K562 (cell line): ENCODE data around the gene SLC39A11. TPM values are rescaled to one million over a fixed set of nuclear protein-coding genes. Genes with fewer than 3 reads are reported as not detected.

Source experiments
- ATAC-seq: fragments of 200-7000 bp; cut with Tn5 transposase; 3 replicates; pipeline ENCODE4 v1.9.1; 2020; ENCODE audit warnings: moderate library complexity
- BruUV-seq: library from RNA; stranded (reverse); fragments of 400-500 nt; replicated peaks from 2 replicates; lab custom pipeline; 2021; lab: Mats Ljungman, UMichigan
- CTCF ChIA-PET: fragments of 300-600 bp; formaldehyde crosslinking; extraction: SDS; loops from one replicate; lab custom pipeline; 2021; ENCODE audit warnings: low intra/inter-chr PET ratio; lab: Yijun Ruan, JAX
- POLR2A ChIA-PET: fragments of 300-600, 350-650 bp; sonication (Branson Sonifier 250); formaldehyde crosslinking; extraction: SDS; loops from one replicate; lab custom pipeline; 2021; ENCODE audit warnings: antibody characterized with exemption, inconsistent platforms; lab: Yijun Ruan, JAX
- DNase-seq, 4 experiments: peaks; one replicate each; pipeline versions ENCODE4 v3.0.0 to v3.0.0-alpha.2; 2011 to 2018; ENCODE audit warnings: low spot score in 3 of 4, mixed read lengths in 3 of 4; ENCODE audit errors: extremely low read depth in 1 of 4
- FAIRE-seq: peaks from 2 replicates; lab custom pipeline; 2011; peaks lifted over from hg19 to GRCh38; lab: Jason Lieb, UNC
- H2AFZ ChIP-seq: 2 replicates; pipeline ENCODE4 v1.6.0; 2011; ENCODE audit warnings: low read depth, low read length, control low read depth, inconsistent platforms
- H3K27ac ChIP-seq: fragments of 200-600 bp; 3 replicates; pipeline ENCODE4 v1.8.0; 2011; ENCODE audit warnings: low read depth, mild to moderate bottlenecking, control low read depth, inconsistent platforms, low read length, moderate library complexity, mixed read lengths; ENCODE audit errors: extremely low read depth
- H3K27me3 ChIP-seq, 2 experiments: fragments of 300-600 bp in 1 of 2; 2 replicates in 1 of 2; 3 replicates in 1 of 2; pipeline versions ENCODE4 v1.6.0 to v1.8.0; 2011; ENCODE audit warnings: inconsistent platforms in 2 of 2, low read length in 2 of 2, mild to moderate bottlenecking in 1 of 2, mixed read lengths in 1 of 2, moderate library complexity in 1 of 2; ENCODE audit not compliant: control insufficient read depth in 2 of 2, insufficient read depth in 2 of 2
- H3K36me3 ChIP-seq: fragments of 300-600 bp; 3 replicates; pipeline ENCODE4 v1.8.0; 2011; ENCODE audit warnings: mild to moderate bottlenecking, low read length, inconsistent platforms; ENCODE audit not compliant: control insufficient read depth, insufficient read depth
- H3K4me1 ChIP-seq, 2 experiments: fragments of 200-600 bp in 1 of 2; replicated peaks in 1 of 2; 2 replicates in 1 of 2; 3 replicates in 1 of 2; pipeline versions ENCODE4 v1.5.1 to v1.8.0; 2011; ENCODE audit warnings: inconsistent platforms in 2 of 2, low read length in 2 of 2, mild to moderate bottlenecking in 1 of 2, mixed read lengths in 1 of 2, moderate library complexity in 1 of 2; ENCODE audit not compliant: control insufficient read depth in 2 of 2, insufficient read depth in 2 of 2
- H3K4me2 ChIP-seq: 2 replicates; pipeline ENCODE4 v1.6.1; 2011; ENCODE audit warnings: low read length, control low read depth, inconsistent platforms, mixed read lengths; ENCODE audit not compliant: insufficient read depth
- H3K4me3 ChIP-seq: fragments of 200-600 bp; sonication (generic), shearing (Covaris generic); 2 replicates; pipeline ENCODE4 v1.5.1; 2016; ENCODE audit warnings: control low read depth, inconsistent platforms
- H3K79me2 ChIP-seq: fragments of 200-600 bp; 3 replicates; pipeline ENCODE4 v1.8.0; 2011; ENCODE audit warnings: low read length, inconsistent platforms; ENCODE audit not compliant: control insufficient read depth, insufficient read depth
- H3K9ac ChIP-seq, 2 experiments: 2 replicates each; pipeline versions ENCODE4 v1.6.0 to v1.6.1; 2011; ENCODE audit warnings: low read depth in 2 of 2, low read length in 2 of 2, control low read depth in 1 of 2, inconsistent platforms in 1 of 2, mild to moderate bottlenecking in 1 of 2, mixed read lengths in 1 of 2; ENCODE audit not compliant: insufficient read depth in 1 of 2
- H3K9me1 ChIP-seq: one replicate; pipeline ENCODE4 v1.6.0; 2011; ENCODE audit warnings: inconsistent platforms, mild to moderate bottlenecking, low read length, moderate library complexity; ENCODE audit not compliant: control insufficient read depth, insufficient read depth
- H3K9me3 ChIP-seq: replicated peaks from 2 replicates; pipeline ENCODE4 v1.5.1; 2011; ENCODE audit warnings: low read depth, low read length, inconsistent platforms; ENCODE audit not compliant: control insufficient read depth, insufficient read depth
- H4K20me1 ChIP-seq: replicated peaks from 2 replicates; pipeline ENCODE4 v1.6.1; 2011; ENCODE audit warnings: low read length, inconsistent platforms, mixed read lengths; ENCODE audit not compliant: control insufficient read depth, insufficient read depth
- DMBX1 ChIP-seq: fragments of 250-450 bp; sonication (Bioruptor Pico); IDR thresholded peaks from 2 replicates; pipeline ENCODE4 v1.8.0; 2022; ENCODE audit warnings: inconsistent platforms, mild to moderate bottlenecking, moderate library complexity, borderline replicate concordance
- MEIS2 ChIP-seq: fragments of 450-650 bp; IDR thresholded peaks from 2 replicates; pipeline ENCODE4 v1.6.1; 2014; ENCODE audit warnings: mild to moderate bottlenecking; ENCODE audit not compliant: partially characterized antibody
- MXI1 ChIP-seq: IDR thresholded peaks from 2 replicates; pipeline ENCODE4 v1.6.1; 2011; ENCODE audit warnings: low read depth, mild to moderate bottlenecking, improper control_type of control experiment, low read length
- POLR2AphosphoS5 ChIP-seq: IDR thresholded peaks from 2 replicates; pipeline ENCODE4 v1.6.1; 2011; ENCODE audit warnings: mild to moderate bottlenecking, low read depth, low read length, moderate library complexity; ENCODE audit not compliant: control insufficient read depth, insufficient read depth
- RBFOX2 ChIP-seq: fragments of 200-400 bp; formaldehyde crosslinking; IDR thresholded peaks from 2 replicates; pipeline ENCODE4 v1.6.1; 2017; ENCODE audit warnings: low read depth, mild to moderate bottlenecking, low read length, moderate library complexity
- TSHZ1 ChIP-seq: fragments of 250-450 bp; sonication (Bioruptor Pico); IDR thresholded peaks from 2 replicates; pipeline ENCODE4 v1.4.0; 2020; ENCODE audit warnings: mild to moderate bottlenecking, moderate library complexity
- ZNF589 ChIP-seq: fragments of 200-800 bp; sonication (Bioruptor generic); IDR thresholded peaks from 2 replicates; pipeline ENCODE4 v1.6.1; 2016; ENCODE audit warnings: low read depth, missing genetic modification characterization, missing compliant biosample characterization
- WGBS: fragments of 100-300 bp; shearing (Covaris generic); methylation state at CpG from one replicate; pipeline ENCODE4 v1.1.6; 2016; ENCODE audit warnings: low coverage, mixed read lengths; ENCODE audit not compliant: insufficient coverage; ENCODE audit errors: missing lambda C conversion rate; 5-methylcytosine and 5-hydroxymethylcytosine counted together
- in situ Hi-C: fragments of 300-500 bp; cut with MboI; formaldehyde crosslinking; loops from 4 replicates; pipeline ENCODE4 v1.15.0; 2018; ENCODE audit warnings: inconsistent platforms, mixed read lengths
- intact Hi-C: fragments of 100-400 bp; cut with micrococcal nuclease; formaldehyde crosslinking; loops from 2 replicates; pipeline ENCODE4 v1.14.2; 2022
- polyA plus RNA-seq, 8 experiments: library from polyadenylated mRNA; depleted of rRNA in 4 of 8; stranded (reverse) in 5 of 8; unstranded in 3 of 8; fragments of >200 nt; fragmentation: Nextera tagmentation in 2 of 8; fragmentation: Illumina TruSeq in 1 of 8; extraction: Ambion mirVana in 2 of 8; extraction: Trizol in 1 of 8; gene quantifications; 2 replicates each; pipeline versions ENCODE4 v1.2.1 to v1.2.3, GENCODE V29; 2011 to 2014; ENCODE audit warnings: inconsistent platforms in 1 of 8, missing spikeins in 1 of 8
- total RNA-seq, 7 experiments: library from RNA; depleted of rRNA in 6 of 7; stranded (reverse); fragments of >200 nt in 6 of 7; fragmentation: Illumina TruSeq in 2 of 7; extraction: Trizol in 2 of 7; gene quantifications; 2 replicates each; pipeline versions ENCODE4 v1.2.1 to v1.2.3, GENCODE V29; 2011 to 2021; ENCODE audit warnings: low replicate concordance in 1 of 7

Gene SLC39A11
- total and polyA plus RNA-seq, 9 of the 15 experiments (the other 6 are each of a cell fraction or from before 2014, with no cell fraction given): 10.5 to 26.4 (median 13.4) TPM

GRCh38 chr17:73011016-73011486 lies 81.4 kb downstream of the SLC39A11 start (continued):
- TF ChIP-seq POLR2AphosphoS5: 0 out of 2 replicates have a peak, but pooled peaks have one; percentile 48
- no peak for TF ChIP-seq TSHZ1
- peak; percentile 84 for TF ChIP-seq DMBX1 (CRISPR knock-in tag)
- TF ChIP-seq RBFOX2: peak; percentile 58
- TF ChIP-seq MEIS2: peak; percentile 40

- peaks cover 5 to 12% of the 10 kb centered on the region in 2 experiments; a peak in 4 of 5 replicates for H3K4me1 ChIP-seq
- no peak overlapping the region for H3K4me3 ChIP-seq
- ATAC-seq (peak; percentile 15; the same call in 2 of the 3 replicates), FAIRE-seq (no peak), DNase-seq (no peak)
- peak overlapping the region; percentile 73 for H3K27ac ChIP-seq
- H3K36me3 ChIP-seq: no peaks in the 10 kb centered on the region
- H4K20me1 ChIP-seq: no peaks in the 10 kb centered on the region
- no peaks in the 10 kb centered on the region for H3K9me3 ChIP-seq
- H3K27me3 ChIP-seq: no peaks in the 10 kb centered on the region
- no TSS peak for BruUV-seq
- TF ChIP-seq ZNF589 (CRISPR knock-in tag) (0 out of 2 replicates have a peak, but pooled peaks have one; percentile 7), MXI1 (no peak)
- H3K9ac ChIP-seq: peak overlapping the region in 1 of 2 experiments; percentile 61; a peak in 1 of 4 replicates
- H3K4me2 ChIP-seq: peak overlapping the region; percentile 81
- 37% methylated on average over 7 of the region's 7 CpGs for WGBS
- H2AFZ ChIP-seq: peak overlapping the region; percentile 84
- in situ Hi-C loops: no loop called here
- POLR2A ChIA-PET: no interaction called here
- H3K9me1 ChIP-seq: no peaks in the 10 kb centered on the region
- CTCF ChIA-PET: no interaction called here
- H3K79me2 ChIP-seq: no peaks in the 10 kb centered on the region; the same call in 2 of the 3 replicates
- intact Hi-C loops: no loop called here
Observed at GRCh38 chr17:73010414-73010813, 82.1 kb downstream of the SLC39A11 start.
